BLaER1 treated with 17β-estradiol and CSF1 and Interleukin-3, amounts not matched to agents 10 nM and 100 nM (cell line): ENCODE results near the gene CPED1.
"Not testable (repeated sequence)": the region's sequence is repeated elsewhere in the genome, so short reads cannot be mapped to it uniquely, and the experiment has no call there.

Experiments
- H3K27ac ChIP-seq, 11 experiments: shearing (Covaris generic); formaldehyde crosslinking; 2 replicates each; pipeline ENCODE4 v1.8.1; 2022
- H3K27me3 ChIP-seq, 11 experiments: shearing (Covaris generic); formaldehyde crosslinking; 2 replicates each; pipeline ENCODE4 v1.8.1; 2022
- H3K36me3 ChIP-seq, 11 experiments: shearing (Covaris generic); formaldehyde crosslinking; 2 replicates each; pipeline ENCODE4 v1.8.1; 2022
- H3K4me1 ChIP-seq, 10 experiments: shearing (Covaris generic); formaldehyde crosslinking; 2 replicates each; pipeline ENCODE4 v1.8.1; 2022
- H3K4me2 ChIP-seq, 11 experiments: shearing (Covaris generic); formaldehyde crosslinking; 2 replicates each; pipeline ENCODE4 v1.8.1; 2022
- H3K4me3 ChIP-seq, 10 experiments: shearing (Covaris generic); formaldehyde crosslinking; 2 replicates each; pipeline ENCODE4 v1.8.1; 2022
- H3K9ac ChIP-seq, 11 experiments: shearing (Covaris generic); formaldehyde crosslinking; 2 replicates each; pipeline ENCODE4 v1.8.1; 2022
- H3K9me3 ChIP-seq, 11 experiments: shearing (Covaris generic); formaldehyde crosslinking; replicated peaks in 1 of 11; 2 replicates each; pipeline ENCODE4 v1.8.1; 2022
- H4K20me1 ChIP-seq, 11 experiments: shearing (Covaris generic); formaldehyde crosslinking; 2 replicates each; pipeline ENCODE4 v1.8.1; 2022
- Cebpa-rat ChIP-seq, 11 experiments: shearing (Covaris generic); IDR thresholded peaks; 2 replicates each; pipeline ENCODE4 v1.8.1; 2022

The CPED1 gene

GRCh38 chr7:121214657-121215056 lies 226.1 kb downstream of the CPED1 start:
- Histone ChIP-seq H3K9ac (no peak overlapping the region), H4K20me1 (no peaks in the 10 kb centered on the region), H3K27ac (no peak overlapping the region), H3K4me2 (no peak overlapping the region), H3K27me3 (no peaks in the 10 kb centered on the region), H3K36me3 (peaks cover 0 to 6% (median 0%) of the 10 kb centered on the region in 11 experiments; a peak in 1 of 22 replicates), H3K4me1 (peaks cover 0 to 43% (median 22%) of the 10 kb centered on the region in 10 experiments; a peak in 15 of 20 replicates), H3K9me3 (peaks cover 0 to 9% (median 0%) of the 10 kb centered on the region in 11 experiments; a peak in 1 of 22 replicates), H3K4me3 (no peak overlapping the region)
- no peak for TF ChIP-seq Cebpa-rat (IDR thresholded peaks at IDR 0.05)

DNA sequence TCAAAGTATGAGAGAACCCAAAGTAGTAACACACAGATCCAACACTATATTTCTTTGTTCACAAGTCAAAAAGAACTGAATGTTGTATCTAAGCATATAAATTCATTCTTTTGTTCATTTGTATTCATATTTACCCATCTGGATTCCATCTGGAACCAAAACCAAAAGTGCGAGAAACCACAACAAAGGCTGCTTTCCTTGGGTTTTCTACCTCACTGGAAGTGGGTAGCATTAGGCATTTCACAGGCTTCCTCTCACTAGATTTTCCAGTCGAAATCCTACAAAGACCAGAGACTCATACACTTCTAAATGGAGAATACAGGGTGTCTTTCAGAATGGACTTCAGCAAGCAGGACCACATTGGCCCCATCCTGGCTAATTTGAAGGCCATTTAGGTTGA lies 230.5 kb downstream of the CPED1 start:
- H3K4me1 ChIP-seq = peaks cover 0 to 18% (median 8%) of the 10 kb centered on the region in 10 experiments; a peak in 14 of 20 replicates
- no peak overlapping the region for H3K4me3 ChIP-seq
- no peak for TF ChIP-seq Cebpa-rat (IDR thresholded peaks at IDR 0.05)
- no peaks in the 10 kb centered on the region for H3K27me3 ChIP-seq
- no peaks in the 10 kb centered on the region for H4K20me1 ChIP-seq
- H3K36me3 ChIP-seq = peaks cover 0 to 6% (median 0%) of the 10 kb centered on the region in 11 experiments; a peak in 1 of 22 replicates
- H3K9me3 ChIP-seq = peaks cover 9 to 25% (median 19%) of the 10 kb centered on the region in 11 experiments; a peak in 21 of 22 replicates
- peak overlapping the region in 8 of 11 experiments; percentile 39 to 62 (median 49); a peak in 15 of 22 replicates for H3K4me2 ChIP-seq
- no peak overlapping the region for H3K27ac ChIP-seq
- H3K9ac ChIP-seq = no peak overlapping the region

DNA sequence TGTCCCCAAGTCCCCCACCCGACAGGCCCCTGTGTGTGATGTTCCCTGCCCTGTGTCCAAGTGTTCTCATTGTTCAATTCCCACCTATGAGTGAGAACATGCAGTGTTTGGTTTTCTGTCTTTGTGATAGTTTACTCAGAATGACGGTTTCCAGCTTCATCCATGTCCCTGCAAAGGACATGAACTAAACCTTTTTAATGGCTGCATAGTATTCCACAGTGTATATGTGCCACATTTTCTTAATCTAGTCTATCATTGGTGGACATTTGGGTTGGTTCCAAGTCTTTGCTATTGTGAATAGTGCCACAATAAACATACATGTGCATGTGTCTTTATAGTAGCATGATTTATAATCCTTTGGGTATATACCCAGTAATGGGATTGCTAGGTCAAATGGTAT lies 232.6 kb downstream of the CPED1 start:
- H3K36me3 ChIP-seq = not testable (repeated sequence)
- peaks cover 13 to 31% (median 22%) of the 10 kb centered on the region in 11 experiments; a peak in 21 of 22 replicates for H3K9me3 ChIP-seq

DNA sequence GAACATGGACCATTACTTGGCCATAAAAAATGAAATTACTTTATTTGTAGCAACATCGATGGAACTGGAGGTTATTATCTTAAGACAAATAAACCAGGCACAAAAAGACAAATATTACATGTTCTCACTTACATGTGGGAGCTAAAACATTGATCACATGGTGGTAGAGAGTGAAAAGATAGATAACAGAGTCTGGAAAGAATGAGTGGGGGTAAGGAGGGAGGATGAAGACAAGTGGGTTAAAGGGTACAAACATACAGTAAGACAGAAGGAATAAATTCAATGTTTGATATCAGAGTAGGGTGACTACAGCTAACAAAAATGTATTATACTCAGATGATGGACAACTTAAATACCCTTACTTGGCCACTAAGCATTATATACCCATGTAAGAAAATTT lies 240.3 kb downstream of the CPED1 start:
- TF ChIP-seq Cebpa-rat (IDR thresholded peaks at IDR 0.05) = no peak
- no peaks in the 10 kb centered on the region for H3K27me3 ChIP-seq
- no peak overlapping the region for H3K4me3 ChIP-seq
- H3K4me1 ChIP-seq = 0 out of 20 replicates have a peak, but pooled peaks cover 0 to 3% (median 0%) of the 10 kb centered on the region in 10 experiments
- no peaks in the 10 kb centered on the region for H4K20me1 ChIP-seq
- H3K9ac ChIP-seq = no peak overlapping the region
- peaks cover 0 to 32% (median 17%) of the 10 kb centered on the region in 11 experiments; a peak in 18 of 22 replicates for H3K36me3 ChIP-seq
- H3K27ac ChIP-seq = no peak overlapping the region
- peaks cover 4 to 36% (median 25%) of the 10 kb centered on the region in 11 experiments; a peak in 17 of 22 replicates for H3K9me3 ChIP-seq
- no peak overlapping the region for H3K4me2 ChIP-seq

More for the DNA sequence above, 232.6 kb downstream of the CPED1 start:
- H3K4me3 ChIP-seq, H3K27ac ChIP-seq, H3K9ac ChIP-seq, H3K4me2 ChIP-seq, H3K27me3 ChIP-seq, H4K20me1 ChIP-seq: not testable (repeated sequence)
- peaks cover 0 to 18% (median 8%) of the 10 kb centered on the region in 10 experiments; a peak in 14 of 20 replicates for H3K4me1 ChIP-seq

DNA sequence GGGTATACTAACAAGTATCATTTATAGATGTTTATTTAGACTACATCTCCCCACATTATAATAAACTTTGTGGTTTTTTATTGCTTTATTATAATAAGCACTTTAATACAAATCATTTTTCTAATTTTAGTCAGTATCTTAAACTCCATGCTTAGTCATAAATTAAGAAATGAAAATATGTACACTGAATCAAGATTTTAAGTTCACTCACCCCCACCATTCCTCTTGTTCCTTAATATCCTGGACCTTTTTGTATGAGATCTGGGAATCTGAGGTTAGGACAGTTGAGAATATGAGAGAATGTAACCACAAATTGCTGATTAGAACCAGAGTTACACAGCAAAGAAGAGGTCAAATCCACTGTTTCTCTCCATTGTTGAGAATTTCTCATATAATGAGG lies 246.7 kb downstream of the CPED1 start:
- Histone ChIP-seq H3K9me3 (peaks cover 0 to 10% (median 0%) of the 10 kb centered on the region in 11 experiments; a peak in 3 of 22 replicates), H3K27me3 (no peaks in the 10 kb centered on the region), H3K4me3 (no peak overlapping the region), H3K4me1 (0 out of 20 replicates have a peak, but pooled peaks cover 0 to 3% (median 0%) of the 10 kb centered on the region in 10 experiments), H3K27ac (no peak overlapping the region), H4K20me1 (no peaks in the 10 kb centered on the region), H3K4me2 (no peak overlapping the region), H3K36me3 (peaks cover 0 to 21% (median 0%) of the 10 kb centered on the region in 11 experiments; a peak in 4 of 22 replicates), H3K9ac (no peak overlapping the region)
- no peak for TF ChIP-seq Cebpa-rat (IDR thresholded peaks at IDR 0.05)

DNA sequence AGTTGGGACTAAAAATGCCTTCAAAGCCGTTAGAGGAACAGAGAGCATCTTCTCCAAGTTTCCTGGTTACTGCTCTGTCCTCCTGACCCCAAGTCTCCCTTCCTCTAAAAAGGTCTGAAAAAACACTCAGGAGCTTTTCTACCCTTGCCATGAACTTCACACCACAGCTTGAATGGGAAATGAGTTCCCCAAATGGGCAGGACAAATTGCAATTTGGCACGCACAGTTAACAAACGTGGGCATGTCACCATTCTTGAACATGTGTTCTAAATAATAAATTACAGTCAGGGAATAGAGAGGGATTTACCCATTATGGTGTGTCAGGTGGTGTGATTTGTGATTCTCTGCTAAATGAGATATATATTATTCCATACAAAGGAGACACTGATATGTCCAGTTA lies 249.1 kb downstream of the CPED1 start:
- Histone ChIP-seq H3K27me3 (no peaks in the 10 kb centered on the region), H3K36me3 (peaks cover 0 to 23% (median 0%) of the 10 kb centered on the region in 11 experiments; a peak in 3 of 22 replicates), H3K9me3 (peaks cover 0 to 8% (median 0%) of the 10 kb centered on the region in 11 experiments; a peak in 5 of 22 replicates), H3K9ac (no peak overlapping the region), H3K4me1 (no peaks in the 10 kb centered on the region), H3K27ac (no peak overlapping the region), H3K4me2 (no peak overlapping the region), H4K20me1 (no peaks in the 10 kb centered on the region), H3K4me3 (no peak overlapping the region)
- no peak for TF ChIP-seq Cebpa-rat (IDR thresholded peaks at IDR 0.05)

GRCh38 chr7:121244120-121244870 lies 255.8 kb downstream of the CPED1 start:
- peak overlapping the region in 8 of 11 experiments; percentile 2 to 72 (median 56); a peak in 13 of 22 replicates for H3K27ac ChIP-seq
- H3K4me1 ChIP-seq = peaks cover 0 to 39% (median 23%) of the 10 kb centered on the region in 10 experiments; a peak in 17 of 20 replicates
- H3K36me3 ChIP-seq = peaks cover 0 to 53% (median 25%) of the 10 kb centered on the region in 11 experiments; a peak in 16 of 22 replicates
- peaks cover 15 to 43% (median 30%) of the 10 kb centered on the region in 11 experiments for H3K9me3 ChIP-seq
- no peaks in the 10 kb centered on the region for H4K20me1 ChIP-seq
- TF ChIP-seq Cebpa-rat (IDR thresholded peaks at IDR 0.05) = no peak
- peak overlapping the region in 8 of 11 experiments; percentile 37 to 61 (median 56); a peak in 15 of 22 replicates for H3K4me2 ChIP-seq
- peak overlapping the region in 4 of 11 experiments; percentile 12 to 34 (median 17); a peak in 5 of 22 replicates for H3K9ac ChIP-seq
- H3K27me3 ChIP-seq = no peaks in the 10 kb centered on the region
- no peak overlapping the region for H3K4me3 ChIP-seq

- not testable (repeated sequence) for H3K27ac ChIP-seq, H3K4me2 ChIP-seq, H3K4me3 ChIP-seq, H3K9ac ChIP-seq, H3K27me3 ChIP-seq, H4K20me1 ChIP-seq, H3K4me1 ChIP-seq
- H3K9me3 ChIP-seq = peaks cover 28 to 56% (median 39%) of the 10 kb centered on the region in 11 experiments
- peaks cover 0 to 39% (median 29%) of the 10 kb centered on the region in 11 experiments; a peak in 16 of 22 replicates for H3K36me3 ChIP-seq
Observed at GRCh38 chr7:121251367-121251766, 262.9 kb downstream of the CPED1 start.

GRCh38 chr7:121252523-121253235 lies 264.2 kb downstream of the CPED1 start:
- H3K4me3 ChIP-seq, H3K27ac ChIP-seq, H3K4me1 ChIP-seq, H3K27me3 ChIP-seq, H4K20me1 ChIP-seq, H3K9ac ChIP-seq, H3K4me2 ChIP-seq: not testable (repeated sequence)
- H3K36me3 ChIP-seq = peaks cover 0 to 36% (median 24%) of the 10 kb centered on the region in 11 experiments; a peak in 16 of 22 replicates
- peaks cover 29 to 52% (median 34%) of the 10 kb centered on the region in 11 experiments for H3K9me3 ChIP-seq
